Keratinocyte (primary cell): ENCODE measurements around the gene PIWIL4. TPM values are rescaled to one million over a fixed set of nuclear protein-coding genes. Genes with fewer than 3 reads are reported as not detected.

Source experiments
- DNase-seq: peaks from one replicate; pipeline ENCODE4 v3.0.0-alpha.2; 2011; ENCODE audit warnings: low read depth, missing footprints, low spot score
- FAIRE-seq: peaks from 2 replicates; lab custom pipeline; 2011; peaks lifted over from hg19 to GRCh38; lab: Jason Lieb, UNC
- H2AFZ ChIP-seq: 2 replicates; pipeline ENCODE4 v1.6.0; 2012; ENCODE audit warnings: low read length, control low read depth, inconsistent platforms; ENCODE audit not compliant: control insufficient read depth
- H3K27ac ChIP-seq: 2 replicates; pipeline ENCODE4 v1.5.1; 2011; ENCODE audit warnings: low read length; ENCODE audit not compliant: control insufficient read depth, insufficient read depth
- H3K27me3 ChIP-seq: 3 replicates; pipeline ENCODE4 v1.6.0; 2011; ENCODE audit warnings: low read length; ENCODE audit not compliant: control insufficient read depth, insufficient read depth; ENCODE audit errors: extremely low read depth
- H3K36me3 ChIP-seq, 2 experiments: 2 replicates in 1 of 2; 3 replicates in 1 of 2; pipeline ENCODE4 v1.5.1; 2011; ENCODE audit warnings: low read length in 2 of 2, mild to moderate bottlenecking in 1 of 2; ENCODE audit not compliant: control insufficient read depth in 2 of 2, insufficient read depth in 2 of 2; ENCODE audit errors: extremely low read depth in 1 of 2
- H3K4me1 ChIP-seq: 3 replicates; pipeline ENCODE4 v1.5.1; 2011; ENCODE audit warnings: low read length; ENCODE audit not compliant: control insufficient read depth, insufficient read depth; ENCODE audit errors: extremely low read depth
- H3K4me2 ChIP-seq: 3 replicates; pipeline ENCODE4 v1.6.0; 2011; ENCODE audit warnings: low read depth, low read length; ENCODE audit not compliant: control insufficient read depth, insufficient read depth; ENCODE audit errors: extremely low read depth
- H3K4me3 ChIP-seq, 3 experiments: fragments of 200-600 bp in 1 of 3; sonication (generic) in 1 of 3; 2 replicates in 2 of 3; 3 replicates in 1 of 3; pipeline ENCODE4 v1.5.1; 2011 to 2016; ENCODE audit warnings: low read length in 3 of 3, mild to moderate bottlenecking in 3 of 3, control low read depth in 2 of 3, inconsistent platforms in 1 of 3, low read depth in 1 of 3, mixed read lengths in 1 of 3, mixed run types in 1 of 3, moderate library complexity in 1 of 3; ENCODE audit not compliant: control insufficient read depth in 2 of 3, insufficient read depth in 2 of 3; ENCODE audit errors: extremely low read depth in 1 of 3
- H3K79me2 ChIP-seq: 2 replicates; pipeline ENCODE4 v1.6.0; 2012; ENCODE audit warnings: low read length; ENCODE audit not compliant: control insufficient read depth, insufficient read depth
- H3K9ac ChIP-seq: 3 replicates; pipeline ENCODE4 v1.6.0; 2011; ENCODE audit warnings: low read length; ENCODE audit not compliant: control insufficient read depth, insufficient read depth; ENCODE audit errors: extremely low read depth
- H3K9me1 ChIP-seq: 3 replicates; pipeline ENCODE4 v1.6.0; 2011; ENCODE audit warnings: low read length; ENCODE audit not compliant: control insufficient read depth, insufficient read depth; ENCODE audit errors: extremely low read depth
- H3K9me3 ChIP-seq: 2 replicates; pipeline ENCODE4 v1.5.1; 2012; ENCODE audit warnings: low read depth, low read length; ENCODE audit not compliant: control insufficient read depth
- H4K20me1 ChIP-seq: 3 replicates; pipeline ENCODE4 v1.6.0; 2011; ENCODE audit warnings: low read length; ENCODE audit not compliant: control insufficient read depth, insufficient read depth; ENCODE audit errors: extremely low read depth
- EZH2 ChIP-seq: IDR thresholded peaks from one replicate; pipeline ENCODE4 v1.6.1; 2012; ENCODE audit warnings: inconsistent platforms, mild to moderate bottlenecking, low read length, moderate library complexity
- dilution Hi-C: fragments of 300-500 bp; cut with MboI; formaldehyde crosslinking; loops from one replicate; pipeline ENCODE4 v1.7.0; 2020; ENCODE audit warnings: low sequenced_read_pairs; ENCODE audit not compliant: extremely low pct_ligation_motif_present
- polyA plus RNA-seq, 5 experiments: library from polyadenylated mRNA; depleted of rRNA in 3 of 5; stranded (reverse) in 3 of 5; stranded (forward) in 1 of 5; unstranded in 1 of 5; fragments of >200 nt; gene quantifications; 1 replicate in 1 of 5; 2 replicates in 3 of 5; 3 replicates in 1 of 5; pipeline versions ENCODE4 v1.2.1 to v1.2.3, GENCODE V29; 2011 to 2012; ENCODE audit warnings: missing spikeins in 2 of 5, low read depth in 1 of 5, low replicate concordance in 1 of 5
- TF ChIP-seq, protein P1 (sequence below), 3 experiments: IDR thresholded peaks in 1 of 3; conservative IDR thresholded peaks in 1 of 3; optimal IDR thresholded peaks in 1 of 3; 2 replicates in 2 of 3; 3 replicates in 1 of 3; pipeline versions ENCODE3 to v1.5.1; 2011; ENCODE audit warnings: low read length in 3 of 3, mild to moderate bottlenecking in 3 of 3, moderate library complexity in 2 of 3, control low read depth in 1 of 3, inconsistent platforms in 1 of 3; ENCODE audit not compliant: insufficient read depth in 2 of 3; ENCODE audit errors: extremely low read depth in 1 of 3

Gene PIWIL4
- polyA plus RNA-seq, 1 donor (not counting 4 experiments of a cell fraction or from before 2014, with no cell fraction given): 0.14 TPM

DNA sequence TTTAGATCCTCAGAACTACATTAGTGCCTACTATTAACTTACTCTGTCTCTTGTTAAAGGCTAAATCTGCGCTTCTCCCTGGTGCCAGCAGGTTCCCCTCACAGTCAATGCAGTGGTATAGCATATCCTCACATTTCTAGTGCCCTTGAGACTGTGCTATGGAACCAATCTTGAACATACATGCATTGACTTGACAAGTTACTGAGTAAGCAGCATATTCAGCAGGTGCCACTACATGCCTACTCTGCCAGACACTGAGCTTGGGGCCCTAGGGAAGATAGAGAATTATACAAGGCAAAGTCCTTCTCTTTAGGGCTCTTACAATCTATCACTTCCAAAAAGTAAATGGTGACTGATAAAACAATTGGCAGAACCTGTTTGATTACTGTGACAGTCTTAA, 20.3 kb upstream of the PIWIL4 start:
- H3K9ac ChIP-seq: no peak overlapping the region
- no peak for DNase-seq

DNA sequence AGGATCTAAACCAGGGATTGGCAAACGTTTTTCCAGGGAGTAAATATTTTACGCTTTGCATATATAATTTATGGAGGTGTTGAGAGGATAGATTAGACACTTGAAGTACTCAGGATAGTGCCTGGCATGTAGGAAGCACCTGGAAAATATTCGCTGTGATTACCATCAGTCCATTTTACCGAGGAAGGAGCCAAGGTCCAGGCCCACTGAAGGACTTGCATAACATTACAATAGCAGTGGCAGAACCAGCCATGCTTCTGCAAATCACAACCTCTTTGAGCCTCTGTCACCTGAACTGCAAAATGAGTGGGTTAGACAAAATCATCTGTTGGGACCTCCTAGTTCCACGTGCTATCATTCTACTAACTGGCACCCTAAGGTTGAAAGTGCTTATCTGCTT, 18.0 kb upstream of the PIWIL4 start:
- DNase-seq (no peak), FAIRE-seq (no peak)
- H3K9ac ChIP-seq: no peak overlapping the region
- no peaks in the 10 kb centered on the region for H3K9me3 ChIP-seq
- H3K4me1 ChIP-seq: peaks cover 14% of the 10 kb centered on the region
- no peak overlapping the region for H3K4me2 ChIP-seq
- peaks cover 15% of the 10 kb centered on the region for H3K27me3 ChIP-seq
- no peak overlapping the region for H3K4me3 ChIP-seq
- dilution Hi-C loops: no loop called here
- TF ChIP-seq EZH2: no peak
- TF ChIP-seq, protein P1, sequence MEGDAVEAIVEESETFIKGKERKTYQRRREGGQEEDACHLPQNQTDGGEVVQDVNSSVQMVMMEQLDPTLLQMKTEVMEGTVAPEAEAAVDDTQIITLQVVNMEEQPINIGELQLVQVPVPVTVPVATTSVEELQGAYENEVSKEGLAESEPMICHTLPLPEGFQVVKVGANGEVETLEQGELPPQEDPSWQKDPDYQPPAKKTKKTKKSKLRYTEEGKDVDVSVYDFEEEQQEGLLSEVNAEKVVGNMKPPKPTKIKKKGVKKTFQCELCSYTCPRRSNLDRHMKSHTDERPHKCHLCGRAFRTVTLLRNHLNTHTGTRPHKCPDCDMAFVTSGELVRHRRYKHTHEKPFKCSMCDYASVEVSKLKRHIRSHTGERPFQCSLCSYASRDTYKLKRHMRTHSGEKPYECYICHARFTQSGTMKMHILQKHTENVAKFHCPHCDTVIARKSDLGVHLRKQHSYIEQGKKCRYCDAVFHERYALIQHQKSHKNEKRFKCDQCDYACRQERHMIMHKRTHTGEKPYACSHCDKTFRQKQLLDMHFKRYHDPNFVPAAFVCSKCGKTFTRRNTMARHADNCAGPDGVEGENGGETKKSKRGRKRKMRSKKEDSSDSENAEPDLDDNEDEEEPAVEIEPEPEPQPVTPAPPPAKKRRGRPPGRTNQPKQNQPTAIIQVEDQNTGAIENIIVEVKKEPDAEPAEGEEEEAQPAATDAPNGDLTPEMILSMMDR (optimal IDR thresholded peaks at IDR 0.05 in 1 of 3, IDR thresholded peaks at IDR 0.05 in 1 of 3, conservative IDR thresholded peaks at IDR 0.05 in 1 of 3; ENCODE audit: extremely low read depth in 1 of 3, insufficient read depth in 2 of 3, low read length in 3 of 3): no peak
- H2AFZ ChIP-seq: no peak overlapping the region
- peaks cover 2% of the 10 kb centered on the region for H3K9me1 ChIP-seq
- no peaks in the 10 kb centered on the region for H4K20me1 ChIP-seq
- no peaks in the 10 kb centered on the region for H3K79me2 ChIP-seq
- H3K27ac ChIP-seq: no peak overlapping the region
- H3K36me3 ChIP-seq: no peaks in the 10 kb centered on the region

More for the DNA sequence above, 20.3 kb upstream of the PIWIL4 start:
- Histone ChIP-seq H3K36me3 (no peaks in the 10 kb centered on the region), H3K27ac (no peak overlapping the region), H3K27me3 (peaks cover 15% of the 10 kb centered on the region), H3K79me2 (no peaks in the 10 kb centered on the region), H4K20me1 (no peaks in the 10 kb centered on the region), H2AFZ (no peak overlapping the region), H3K9me3 (no peaks in the 10 kb centered on the region), H3K4me1 (peaks cover 16% of the 10 kb centered on the region), H3K4me2 (peak overlapping the region; percentile 58), H3K4me3 (no peak overlapping the region), H3K9me1 (peaks cover 2% of the 10 kb centered on the region)
- TF ChIP-seq EZH2: no peak
- TF ChIP-seq, protein P1 (optimal IDR thresholded peaks at IDR 0.05 in 1 of 3, IDR thresholded peaks at IDR 0.05 in 1 of 3, conservative IDR thresholded peaks at IDR 0.05 in 1 of 3; ENCODE audit: extremely low read depth in 1 of 3, insufficient read depth in 2 of 3, low read length in 3 of 3): no peak
- FAIRE-seq: peak; percentile 62
- dilution Hi-C loops: no loop called here
